Embryonic facial prominence (tissue), 1 donor: ENCODE data around the gene C10orf90.
"Not testable (repeated sequence)": the region's sequence is repeated elsewhere in the genome, so short reads cannot be mapped to it uniquely, and the experiment has no call there.

Source experiments
- DNase-seq: peaks from one replicate; pipeline ENCODE4 v3.0.0-alpha.2; 2016; ENCODE audit errors: extremely low spot score

Gene C10orf90

DNA sequence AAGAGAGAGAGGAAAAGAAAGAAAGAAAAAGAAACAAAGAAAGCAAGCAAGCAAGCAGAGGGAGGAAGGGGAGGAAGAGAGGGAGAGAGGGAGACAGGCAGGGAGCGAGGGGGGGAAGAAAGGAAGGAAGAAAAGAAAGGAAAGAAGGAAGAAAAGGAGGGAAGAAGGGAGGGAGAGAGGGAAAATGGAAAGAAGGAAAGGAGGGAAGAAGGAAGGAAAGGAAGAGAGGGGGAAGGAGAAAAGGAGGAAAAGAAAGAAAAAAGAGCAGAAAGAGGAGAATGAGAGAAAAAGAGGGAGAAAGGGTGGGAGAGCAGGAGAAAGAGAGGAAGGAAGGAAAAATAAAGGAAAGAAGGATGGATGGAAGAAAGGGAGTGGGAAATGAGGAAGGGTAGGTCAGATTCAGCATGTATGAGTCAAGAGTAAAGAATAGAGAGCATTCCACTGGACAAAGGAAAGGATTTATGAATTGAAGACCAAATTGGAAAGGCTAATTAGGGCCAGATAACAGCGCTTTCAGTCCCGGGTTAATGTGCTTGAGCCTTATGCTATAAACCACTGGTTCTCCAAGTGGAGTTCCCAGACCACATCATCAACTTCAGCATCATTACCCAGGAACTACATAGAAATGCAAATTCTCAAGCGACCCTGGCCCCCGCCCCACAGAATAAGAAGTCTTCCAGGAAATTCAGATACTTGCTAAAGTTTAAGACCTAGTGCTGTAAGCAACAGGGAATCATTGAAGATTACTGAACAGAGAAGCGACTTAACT is 85.1 kb downstream of the C10orf90 start:
- no peak for DNase-seq

DNA sequence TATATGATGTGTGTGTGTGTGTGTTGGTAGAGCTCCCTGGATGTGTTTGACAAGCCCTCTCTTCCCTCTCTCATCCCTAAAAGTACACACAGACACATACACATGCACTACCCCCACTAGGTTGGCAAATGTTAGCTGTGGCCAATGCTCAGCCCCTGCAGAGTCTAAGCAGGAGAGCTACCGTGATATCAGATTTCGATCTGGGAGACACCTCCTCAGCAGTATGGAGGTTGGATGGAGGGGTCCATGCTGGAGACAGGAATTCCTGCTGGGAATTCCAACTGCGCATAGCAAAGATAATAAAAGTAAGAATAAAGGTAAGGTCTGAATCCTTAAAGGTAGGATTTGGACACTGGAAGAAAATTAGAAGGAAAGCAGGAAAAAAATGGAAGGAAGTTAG is 85.7 kb downstream of the C10orf90 start:
- no peak for DNase-seq

DNA sequence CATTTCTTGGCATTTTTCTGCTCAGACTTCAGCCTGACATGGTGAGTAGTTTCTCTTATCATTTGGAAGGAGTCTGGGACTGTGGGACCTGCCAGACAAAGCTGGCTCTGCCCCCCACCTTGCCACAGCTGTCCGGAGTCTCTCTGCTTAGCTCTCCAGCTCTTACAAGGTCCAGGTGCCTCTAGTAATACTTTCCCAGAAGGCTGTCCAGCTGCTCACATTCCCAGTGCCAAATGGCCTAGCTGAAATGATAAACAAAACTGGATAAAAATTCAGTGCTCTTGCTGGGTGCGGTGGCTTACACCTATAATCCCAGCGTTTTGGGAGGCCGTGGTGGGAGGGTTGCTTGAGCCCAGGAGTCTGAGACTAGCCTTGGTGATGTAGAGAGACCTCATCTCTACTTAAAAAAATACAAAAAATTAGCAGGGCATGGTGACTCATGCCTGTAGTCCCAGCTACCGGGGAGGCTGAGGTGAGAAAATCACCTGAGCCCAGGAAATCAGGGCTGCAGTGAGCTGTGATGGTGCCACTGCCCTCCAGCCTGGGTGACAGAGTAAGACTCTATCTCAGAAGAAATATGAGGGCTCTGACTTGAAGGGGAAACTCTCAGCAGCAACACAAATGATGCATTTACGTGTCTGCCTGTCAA is 86.8 kb downstream of the C10orf90 start:
- no peak for DNase-seq

DNA sequence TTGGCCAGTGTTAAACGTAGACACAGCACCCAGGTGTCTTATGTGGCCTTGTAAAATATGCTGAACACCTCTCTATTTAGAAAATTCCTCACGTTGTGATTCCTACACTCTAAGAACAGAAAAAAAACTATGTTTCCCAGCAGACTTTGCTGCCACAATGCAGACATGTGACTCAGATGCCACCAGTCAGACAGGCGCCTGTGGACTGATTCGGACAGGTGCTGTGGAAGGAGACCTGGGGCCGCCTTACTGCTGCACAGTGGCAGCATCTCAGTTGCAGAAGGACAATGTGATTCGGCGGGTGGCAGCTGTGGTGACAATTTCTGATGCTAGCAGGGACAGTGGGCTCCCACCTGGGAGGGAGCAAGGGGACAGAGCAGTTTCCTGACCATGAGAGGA is 88.8 kb downstream of the C10orf90 start:
- DNase-seq, result no peak

DNA sequence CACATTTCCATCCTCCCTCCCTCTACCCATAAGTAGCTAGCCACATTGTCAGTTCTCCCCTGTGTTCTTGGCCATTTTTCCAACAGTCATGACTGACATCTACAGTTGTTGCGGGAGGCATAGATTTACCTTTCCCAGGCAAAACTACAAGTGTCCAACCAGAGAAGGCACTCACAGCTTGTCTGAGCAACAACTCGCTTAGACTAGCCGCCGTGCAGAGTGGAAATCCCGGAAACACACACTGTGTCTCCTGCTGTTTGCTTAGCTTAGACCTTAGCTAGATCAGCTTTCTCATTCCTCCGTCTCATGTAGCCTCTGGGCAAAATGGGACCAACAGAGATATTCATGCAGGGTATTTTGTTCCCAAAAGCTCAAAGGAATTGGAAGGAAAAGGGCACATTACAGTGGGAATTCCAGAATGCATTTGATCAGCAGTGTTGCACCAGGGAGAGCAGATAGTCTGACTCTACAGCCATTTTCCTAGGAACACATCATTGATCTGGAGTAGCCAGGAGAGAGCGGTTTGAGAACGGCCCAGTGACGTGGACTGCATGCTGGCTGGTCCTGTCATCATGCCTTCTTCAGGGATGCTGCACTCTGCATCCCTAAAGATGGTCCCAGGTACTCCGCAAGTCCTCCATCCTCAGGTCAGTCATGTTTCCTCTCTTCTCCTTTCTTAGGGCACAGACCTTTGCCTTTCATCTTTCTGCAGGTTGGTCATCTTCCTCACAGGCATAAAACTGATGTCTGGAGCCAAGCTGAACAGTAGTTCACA is 89.4 kb downstream of the C10orf90 start:
- no peak for DNase-seq

DNA sequence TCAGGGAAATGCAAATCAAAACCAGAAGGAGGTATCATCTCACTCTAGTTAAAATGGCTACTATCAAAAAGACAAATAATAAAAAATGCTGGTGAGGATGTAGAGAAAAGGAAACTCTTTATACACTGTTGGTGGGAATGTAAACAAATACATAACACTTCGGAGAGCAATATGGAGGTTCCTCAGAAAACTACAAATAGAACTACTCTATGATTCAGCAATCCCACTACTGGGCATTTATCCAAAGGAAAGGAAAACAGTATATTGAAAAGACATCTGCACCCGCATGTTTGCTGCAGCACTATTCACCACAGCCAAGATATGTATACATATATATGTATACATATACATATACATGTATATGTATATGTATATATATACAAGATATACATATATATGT is 94.2 kb downstream of the C10orf90 start:
- DNase-seq, result no peak

DNA sequence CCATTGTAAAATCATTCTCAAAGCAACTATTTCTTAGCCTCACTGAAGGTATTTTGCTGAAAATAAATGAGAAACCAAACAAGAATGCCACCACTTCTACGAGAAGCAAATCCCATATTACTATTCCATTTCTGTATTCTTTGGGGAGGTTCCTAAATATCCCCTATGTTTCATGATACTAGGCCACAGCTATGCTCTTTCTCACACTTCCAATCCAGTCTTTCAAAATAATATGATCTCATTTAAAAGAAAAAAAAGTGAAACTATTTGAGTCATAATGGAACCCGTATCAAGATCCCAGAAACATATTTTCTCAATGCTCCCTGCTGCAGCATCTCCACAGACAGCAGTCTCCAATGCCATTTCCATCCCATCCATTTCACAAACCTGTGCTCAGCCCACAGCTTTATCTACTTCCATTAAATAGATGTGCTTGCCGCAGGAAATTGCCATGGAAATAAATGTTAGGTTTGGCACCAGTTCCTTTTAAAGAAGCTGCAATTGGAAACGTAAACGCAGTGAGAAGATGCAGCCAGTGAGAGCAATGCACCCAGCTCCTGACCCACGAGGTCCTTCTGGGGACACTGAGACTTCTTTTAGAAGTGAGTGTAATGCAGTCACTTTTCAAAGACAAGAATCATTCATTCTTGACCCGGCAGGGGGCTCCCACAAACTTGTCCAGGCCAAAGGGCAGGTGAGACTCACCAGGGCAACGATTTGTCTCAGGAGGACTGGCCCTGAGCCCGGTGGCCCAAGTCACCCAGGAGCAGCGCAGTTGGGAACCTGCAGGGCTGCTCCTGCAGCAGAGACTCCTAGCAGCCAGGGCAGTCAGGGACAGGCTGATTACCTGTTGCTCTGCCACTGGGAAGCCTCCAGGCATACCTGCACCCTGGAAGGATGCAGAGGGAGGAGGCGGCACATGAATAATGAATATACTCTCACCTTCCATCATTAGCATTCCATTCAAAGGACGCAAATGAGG is 99.6 kb downstream of the C10orf90 start:
- no peak for DNase-seq

DNA sequence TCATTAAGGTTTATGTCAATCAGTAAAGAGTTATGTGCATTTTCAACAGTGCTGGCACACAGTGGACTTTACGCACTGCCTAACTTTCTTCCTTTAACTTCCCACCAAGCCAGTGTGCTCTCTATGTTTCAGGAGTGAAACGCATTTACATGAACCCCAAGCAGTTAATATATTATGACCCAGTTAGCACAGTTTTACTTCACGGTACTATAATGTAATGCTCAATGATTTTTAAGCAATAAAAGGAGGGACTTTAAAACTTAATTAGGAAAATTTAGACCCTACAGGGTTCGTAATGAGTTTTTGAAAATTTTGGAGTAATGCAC is 100.3 kb downstream of the C10orf90 start:
- DNase-seq, result no peak

DNA sequence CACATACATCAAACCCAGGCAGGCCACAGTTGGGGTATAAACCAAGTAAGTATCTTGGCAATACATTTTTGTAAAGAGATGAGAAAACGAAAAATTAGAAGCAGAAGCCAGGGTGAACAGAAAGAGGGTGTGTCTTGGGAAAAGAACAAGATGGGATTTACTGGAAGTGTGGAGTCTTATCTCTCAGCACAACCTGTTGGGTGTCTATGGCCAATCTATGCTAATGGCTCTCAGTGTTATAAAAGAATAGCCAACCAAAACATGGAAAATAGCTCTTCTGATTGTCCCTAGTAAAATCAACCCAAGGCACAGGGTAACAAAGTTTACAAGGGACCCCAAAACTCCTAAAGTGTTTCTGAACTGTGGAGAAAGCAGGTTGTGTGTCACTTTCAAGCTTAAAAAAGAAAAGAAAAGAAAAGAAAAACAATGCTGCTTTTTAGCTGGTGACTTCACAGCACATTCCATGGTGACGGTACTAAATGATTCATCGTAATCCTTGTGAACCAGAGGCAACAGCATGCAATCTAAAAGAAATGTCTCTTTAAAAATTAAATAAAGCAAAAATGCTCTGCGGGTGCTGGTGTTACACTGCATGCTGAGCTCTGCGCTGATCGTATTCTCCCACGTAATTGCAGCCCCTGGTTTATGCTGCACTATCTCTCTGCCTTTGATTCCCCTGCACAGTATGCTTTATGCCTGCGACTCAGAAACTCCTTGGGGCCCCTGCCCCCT is 100.8 kb downstream of the C10orf90 start:
- DNase-seq, result no peak

DNA sequence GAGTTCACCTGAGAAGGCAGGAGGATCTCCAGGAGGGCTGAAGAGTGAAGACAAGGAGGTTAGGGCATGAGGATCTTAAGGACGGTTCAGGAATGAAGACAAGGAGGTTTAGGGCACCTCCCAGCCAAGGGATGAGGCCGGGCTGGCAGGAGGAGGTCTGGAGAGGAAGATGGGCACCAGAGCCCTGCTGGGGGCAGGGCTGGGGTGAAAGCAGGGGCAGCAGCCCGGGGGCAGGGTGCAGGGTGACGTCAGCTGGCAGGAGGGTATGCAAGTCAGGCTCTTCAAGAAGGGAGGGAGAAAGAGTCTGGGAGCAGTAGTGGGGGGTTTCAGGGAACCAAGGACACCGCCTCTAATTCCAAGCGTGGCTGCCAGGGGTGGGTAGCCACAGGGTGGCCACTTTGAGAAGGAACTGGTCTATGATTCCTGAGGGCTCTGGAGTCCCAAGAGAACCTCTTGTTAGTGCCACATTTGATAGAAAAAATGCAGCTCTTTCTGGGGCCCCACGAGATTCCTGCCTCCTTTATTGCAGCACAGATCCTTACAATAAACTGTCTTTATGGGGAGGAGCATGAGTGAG is 101.6 kb downstream of the C10orf90 start:
- DNase-seq, result no peak

DNA sequence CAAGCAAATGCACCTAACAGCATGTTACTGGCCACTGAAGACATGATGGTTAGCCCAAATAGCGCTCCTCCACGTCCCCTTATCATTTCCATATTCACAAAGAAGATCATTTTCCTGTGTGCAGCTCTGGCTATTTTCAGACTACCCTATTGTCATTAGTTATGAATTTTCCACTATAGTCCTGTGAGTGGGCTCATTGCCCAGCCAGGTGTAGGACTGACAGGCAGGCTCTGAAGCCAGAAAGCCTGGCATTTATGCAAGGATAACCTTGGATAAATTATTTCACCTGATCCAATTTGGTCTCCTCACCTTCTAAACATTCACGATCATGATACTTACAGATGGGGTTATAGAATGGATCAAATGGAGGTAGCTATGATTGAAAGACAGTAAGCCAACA is 104.6 kb downstream of the C10orf90 start:
- no peak for DNase-seq

DNA sequence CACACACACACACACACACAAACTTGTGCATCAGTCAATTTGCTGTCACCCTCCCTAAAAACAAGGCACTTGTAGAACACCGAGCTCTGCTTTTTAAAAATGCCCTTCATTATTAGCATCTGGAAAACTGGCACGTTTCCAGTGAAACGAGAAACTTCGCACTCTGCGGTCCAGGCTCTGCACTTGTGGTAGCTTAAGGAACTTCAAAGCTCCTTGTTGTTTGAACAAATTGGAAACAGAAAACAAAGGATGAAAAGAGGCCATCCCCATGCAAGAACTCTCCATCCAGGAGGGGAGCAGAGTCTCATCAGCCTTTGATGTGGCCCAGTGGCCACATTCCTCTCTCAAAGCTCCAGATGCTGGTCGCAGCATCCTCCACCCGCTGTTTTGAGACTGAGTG is 105.1 kb downstream of the C10orf90 start:
- no peak for DNase-seq

DNA sequence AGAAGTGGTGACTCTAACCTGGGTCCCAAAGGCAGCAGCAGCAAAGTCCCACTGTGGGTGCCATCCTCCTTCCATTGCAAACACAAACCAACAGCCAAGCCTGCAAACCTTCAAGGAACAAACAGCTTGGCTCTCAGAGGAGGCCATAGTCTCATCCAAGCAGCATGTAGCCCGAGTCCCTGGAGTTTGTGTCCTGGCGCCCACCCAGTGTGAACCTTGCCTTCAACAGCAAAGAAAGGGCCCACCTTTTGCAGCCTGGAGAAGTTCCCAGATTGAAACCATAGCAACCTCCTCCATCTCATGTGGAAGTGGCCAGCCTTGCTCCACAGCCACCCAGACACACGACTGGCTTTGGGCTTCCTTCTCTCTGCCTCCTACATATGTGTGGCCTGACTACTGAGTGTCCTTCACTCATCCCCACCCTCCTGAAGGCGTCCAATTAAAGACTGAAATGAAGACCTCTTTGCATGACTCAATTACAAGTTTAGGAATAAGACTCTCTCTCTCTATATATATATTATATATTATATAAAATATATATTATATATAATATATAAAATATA is 106.1 kb downstream of the C10orf90 start:
- DNase-seq, result no peak

DNA sequence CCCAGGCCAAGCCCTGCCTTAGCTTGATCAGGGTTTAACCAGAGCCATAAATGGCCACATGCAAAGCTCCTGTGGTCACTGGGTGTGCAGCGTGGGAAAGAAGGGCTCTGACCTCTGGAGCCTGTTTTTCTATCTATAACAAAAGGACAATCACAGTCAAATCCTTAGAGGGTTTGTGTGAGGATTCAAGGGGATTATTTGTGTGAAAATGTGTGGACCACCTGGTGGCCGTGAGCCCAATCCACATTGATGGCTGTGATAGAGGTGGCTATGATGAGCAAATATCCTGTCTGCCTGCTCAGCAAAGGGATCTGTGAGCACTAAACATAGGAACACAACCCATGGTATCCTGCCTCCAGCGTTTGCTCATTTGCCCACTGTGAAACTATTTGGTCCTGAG is 107.1 kb downstream of the C10orf90 start:
- DNase-seq, result no peak

DNA sequence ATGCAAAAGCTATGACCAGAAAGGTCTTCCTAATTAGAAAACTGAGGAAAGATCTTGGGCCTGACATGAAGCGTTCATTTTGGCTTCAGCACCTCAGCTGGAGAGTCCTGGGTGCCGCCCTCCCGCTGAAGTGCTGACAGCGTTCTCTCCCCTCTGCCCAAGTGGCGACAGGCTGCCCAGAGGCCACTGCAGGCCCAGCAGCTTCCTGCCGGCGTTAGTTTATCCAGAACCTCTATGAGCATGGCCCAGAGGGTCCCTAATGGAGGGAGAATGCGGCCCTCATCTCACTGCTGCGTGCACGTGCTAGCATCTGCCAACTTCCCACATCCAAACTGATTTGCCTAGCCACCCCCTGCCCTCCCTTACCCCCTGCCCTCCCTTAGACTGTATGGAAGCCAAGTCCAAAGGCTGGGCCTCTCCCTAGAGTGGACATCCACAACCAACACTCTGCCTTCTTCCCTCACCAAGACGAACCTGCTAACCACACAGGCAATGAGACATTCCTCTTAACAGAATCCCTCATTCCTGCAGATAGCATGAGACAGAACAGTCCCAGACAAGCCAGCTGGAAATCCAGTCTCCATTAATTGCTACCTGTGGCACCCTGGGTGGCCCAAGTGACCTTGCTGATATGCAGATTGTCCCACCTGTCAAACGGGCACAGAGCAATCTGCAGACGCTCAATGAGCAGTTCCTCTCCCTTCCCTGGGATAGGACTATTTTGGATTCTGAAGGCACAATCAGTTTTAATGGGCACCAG is 108.4 kb downstream of the C10orf90 start:
- no peak for DNase-seq

DNA sequence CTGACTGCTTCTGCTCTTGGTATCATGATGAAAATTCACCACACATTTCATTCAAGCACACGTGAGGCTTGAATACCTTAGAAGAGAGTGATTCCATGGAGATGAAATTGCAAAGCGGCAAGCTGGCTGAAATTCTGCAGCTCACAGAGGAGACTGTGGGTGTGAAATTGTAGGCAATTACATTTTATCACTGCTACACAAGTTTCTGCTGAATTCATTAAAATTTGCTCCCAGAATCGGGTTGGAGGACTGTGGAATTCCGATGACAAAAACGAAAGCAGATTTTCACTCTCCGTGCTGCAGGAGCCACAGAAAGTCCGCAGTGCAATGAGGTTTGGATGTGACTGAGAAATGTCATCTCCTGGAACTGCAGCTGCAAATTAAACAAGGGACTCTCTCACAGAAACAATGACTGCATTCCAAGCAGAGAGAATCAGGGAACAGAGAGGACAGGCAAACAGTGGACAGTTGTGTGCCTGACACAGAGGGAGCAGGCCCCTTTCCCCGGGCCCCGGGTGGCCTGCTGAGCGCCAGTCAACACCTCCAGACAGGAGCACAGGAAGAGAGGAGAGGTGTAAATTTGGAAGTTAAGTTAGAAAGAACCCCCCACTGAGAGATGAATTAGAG is 109.1 kb downstream of the C10orf90 start:
- no peak for DNase-seq

DNA sequence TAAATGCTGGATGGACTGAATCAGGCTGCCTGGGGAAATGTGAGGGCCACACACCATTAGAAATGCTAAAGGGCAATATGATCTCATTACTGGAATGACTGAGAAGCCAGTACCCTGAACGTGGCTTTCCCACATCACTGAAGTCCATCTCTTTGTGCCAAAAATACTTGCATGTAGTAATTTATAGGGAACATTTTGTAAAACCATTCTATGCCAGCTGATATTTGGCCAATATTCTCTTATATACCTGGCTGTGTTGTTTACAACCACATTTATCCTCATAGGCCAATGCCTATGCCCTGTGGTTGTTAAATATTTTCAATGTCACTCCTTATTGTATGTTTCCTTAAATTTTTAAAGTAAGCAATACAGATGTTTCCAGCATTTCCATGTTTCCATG is 111.6 kb downstream of the C10orf90 start:
- no peak for DNase-seq

DNA sequence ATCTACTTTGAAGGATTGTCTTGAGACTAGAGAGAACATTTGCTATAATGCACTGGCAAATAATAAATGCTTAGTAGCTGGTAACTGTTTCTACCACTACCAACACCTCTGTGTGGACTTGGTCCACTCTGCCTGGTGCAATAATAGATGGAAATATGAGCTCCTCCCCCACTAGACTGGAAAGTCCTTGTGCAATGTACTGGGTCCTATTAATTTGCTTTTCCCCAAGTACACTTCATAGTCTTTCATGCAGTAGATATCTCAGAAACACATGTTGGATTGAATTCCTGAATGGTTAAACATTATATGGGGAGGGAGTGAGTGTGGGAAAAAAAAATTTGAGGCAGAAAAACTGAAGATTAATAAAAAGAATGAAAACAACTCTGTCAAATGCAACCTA is 119.3 kb downstream of the C10orf90 start:
- no peak for DNase-seq

DNA sequence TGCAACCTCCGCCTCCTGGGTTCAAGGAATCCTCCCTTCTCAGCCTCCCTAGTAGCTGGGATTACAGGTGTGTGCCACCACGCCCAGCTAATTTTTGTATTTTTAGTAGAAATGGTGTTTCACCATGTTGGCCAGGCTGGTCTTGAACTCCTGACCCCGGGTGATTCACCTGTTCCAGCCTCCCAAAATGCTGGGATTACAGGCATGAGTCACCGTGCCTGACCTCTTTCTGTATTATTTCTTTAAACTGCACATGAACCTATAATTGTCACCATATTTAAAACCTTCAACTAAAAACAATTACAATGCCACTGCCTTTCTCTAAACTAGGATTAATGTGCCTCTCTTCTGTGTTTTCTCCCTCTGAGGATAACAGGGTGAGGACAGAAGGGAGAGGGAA is 119.9 kb downstream of the C10orf90 start:
- not testable (repeated sequence) for DNase-seq
